Neural cell (in vitro differentiated cells): Measurements from ENCODE around the gene DAP3. TPM values are rescaled to one million over a fixed set of nuclear protein-coding genes. Genes with fewer than 3 reads are reported as not detected.
A peak's percentile ranks its signal among the peaks of the same experiment; 100 is the strongest.
"Not testable (repeated sequence)": the region's sequence is repeated elsewhere in the genome, so short reads cannot be mapped to it uniquely, and the experiment has no call there.

Source experiments
- H2AFZ ChIP-seq: fragments of 200-600, 300-800 bp; sonication (generic), shearing (Covaris generic); 2 replicates; pipeline ENCODE4 v1.6.0; 2014; ENCODE audit warnings: low read depth, mild to moderate bottlenecking, antibody characterized with exemption, low read length, moderate library complexity
- H3F3A ChIP-seq: fragments of 200-600 bp; shearing (Covaris generic); 2 replicates; pipeline ENCODE4 v1.6.1; 2016; ENCODE audit warnings: mild to moderate bottlenecking, moderate library complexity, mixed read lengths, antibody characterized with exemption, low read length; ENCODE audit not compliant: insufficient read depth, poor library complexity, severe bottlenecking
- H3K27ac ChIP-seq: fragments of 200-600, 300-800 bp; sonication (generic), shearing (Covaris generic); 2 replicates; pipeline ENCODE4 v1.5.1; 2014; ENCODE audit warnings: mild to moderate bottlenecking, low read length, moderate library complexity
- H3K27me3 ChIP-seq: fragments of 300-800, 200-600 bp; sonication (generic), shearing (Covaris generic); 2 replicates; pipeline ENCODE4 v1.6.0; 2014; ENCODE audit warnings: mild to moderate bottlenecking, low read depth, low read length, moderate library complexity; ENCODE audit not compliant: insufficient read depth
- H3K36me3 ChIP-seq: fragments of 300-800, 200-600 bp; sonication (generic), shearing (Covaris generic); 2 replicates; pipeline ENCODE4 v1.5.1; 2014; ENCODE audit warnings: mild to moderate bottlenecking, antibody characterized with exemption, low read length, moderate library complexity; ENCODE audit not compliant: insufficient read depth
- H3K4me2 ChIP-seq: fragments of 300-800, 200-600 bp; sonication (generic), shearing (Covaris generic); 2 replicates; pipeline ENCODE4 v1.6.0; 2014; ENCODE audit warnings: mild to moderate bottlenecking, low read length
- H3K4me3 ChIP-seq: fragments of 300-800, 200-600 bp; sonication (generic), shearing (Covaris generic); 2 replicates; pipeline ENCODE4 v1.5.1; 2014; ENCODE audit warnings: mild to moderate bottlenecking, low read length, moderate library complexity
- H3K79me2 ChIP-seq: fragments of 200-600 bp; shearing (Covaris generic); replicated peaks from 2 replicates; pipeline ENCODE4 v1.6.0; 2014; ENCODE audit warnings: mild to moderate bottlenecking, low read length, moderate library complexity; ENCODE audit not compliant: insufficient read depth
- H3K9ac ChIP-seq: fragments of 300-800, 200-600 bp; sonication (generic), shearing (Covaris generic); 2 replicates; pipeline ENCODE4 v1.6.1; 2016; ENCODE audit warnings: mild to moderate bottlenecking, low read length, mixed read lengths
- H3K9me2 ChIP-seq: fragments of 200-600 bp; shearing (Covaris generic); 2 replicates; pipeline ENCODE4 v1.6.1; 2016; ENCODE audit warnings: mild to moderate bottlenecking, low read length, mixed read lengths; ENCODE audit not compliant: insufficient read depth
- H3K9me3 ChIP-seq: fragments of 200-600, 300-800 bp; sonication (generic), shearing (Covaris generic); 2 replicates; pipeline ENCODE4 v1.6.1; 2016; ENCODE audit warnings: mild to moderate bottlenecking, mixed run types, low read length, moderate library complexity, mixed read lengths
- H4K20me1 ChIP-seq: fragments of 200-600 bp; shearing (Covaris generic); 2 replicates; pipeline ENCODE4 v1.6.1; 2016; ENCODE audit warnings: mild to moderate bottlenecking, mixed run types; ENCODE audit not compliant: insufficient read depth
- CTCF ChIP-seq: fragments of 450-650 bp; IDR thresholded peaks from 2 replicates; pipeline ENCODE4 v1.5.1; 2014; ENCODE audit warnings: antibody characterized with exemption, mild to moderate bottlenecking, moderate library complexity; ENCODE audit not compliant: poor library complexity, severe bottlenecking
- EP300 ChIP-seq: fragments of 450-650 bp; conservative IDR thresholded peaks from 2 replicates; pipeline ENCODE4 v1.6.1; 2014; ENCODE audit warnings: antibody characterized with exemption, mild to moderate bottlenecking, moderate library complexity; ENCODE audit not compliant: poor library complexity, severe bottlenecking
- EZH2 ChIP-seq: fragments of 200-600, 300-800 bp; shearing (Covaris generic), sonication (generic); IDR thresholded peaks from 2 replicates; pipeline ENCODE4 v1.6.1; 2014; ENCODE audit warnings: antibody characterized with exemption, low read length, borderline replicate concordance, mild to moderate bottlenecking; ENCODE audit not compliant: insufficient read depth, poor library complexity, severe bottlenecking
- RAD21 ChIP-seq: fragments of 450-650 bp; conservative IDR thresholded peaks from 2 replicates; pipeline ENCODE4 v1.6.1; 2014; ENCODE audit warnings: antibody characterized with exemption, mild to moderate bottlenecking, moderate library complexity
- SMC3 ChIP-seq: fragments of 450-650 bp; conservative IDR thresholded peaks from 2 replicates; pipeline ENCODE4 v1.6.1; 2014; ENCODE audit warnings: antibody characterized with exemption, mild to moderate bottlenecking, moderate library complexity; ENCODE audit not compliant: poor library complexity
- TAF1 ChIP-seq: IDR thresholded peaks from 2 replicates; pipeline ENCODE4 v1.6.1; 2012; ENCODE audit warnings: low read depth
- polyA plus RNA-seq: library from polyadenylated mRNA; depleted of rRNA; stranded (reverse); fragments of >200 nt; gene quantifications from 2 replicates; pipeline ENCODE4 v1.2.3, GENCODE V29; 2014
- TF ChIP-seq, protein P1 (sequence below): IDR thresholded peaks from 2 replicates; pipeline ENCODE4 v1.6.1; 2012; ENCODE audit warnings: borderline replicate concordance

The DAP3 gene
- polyA plus RNA-seq, 1 donor from 2014 or later = 180 TPM

GRCh38 chr1:155680531-155680930 is 8.4 kb upstream of the DAP3 start:
- no peaks in the 10 kb centered on the region for H3K9me2 ChIP-seq
- H3K79me2 ChIP-seq = peaks cover 60% of the 10 kb centered on the region
- no peaks in the 10 kb centered on the region for H3K36me3 ChIP-seq
- H3K9me3 ChIP-seq = no peaks in the 10 kb centered on the region
- H2AFZ ChIP-seq = no peak overlapping the region
- TF ChIP-seq EZH2 (no peak), SMC3 (no peak)
- TF ChIP-seq, protein P1, sequence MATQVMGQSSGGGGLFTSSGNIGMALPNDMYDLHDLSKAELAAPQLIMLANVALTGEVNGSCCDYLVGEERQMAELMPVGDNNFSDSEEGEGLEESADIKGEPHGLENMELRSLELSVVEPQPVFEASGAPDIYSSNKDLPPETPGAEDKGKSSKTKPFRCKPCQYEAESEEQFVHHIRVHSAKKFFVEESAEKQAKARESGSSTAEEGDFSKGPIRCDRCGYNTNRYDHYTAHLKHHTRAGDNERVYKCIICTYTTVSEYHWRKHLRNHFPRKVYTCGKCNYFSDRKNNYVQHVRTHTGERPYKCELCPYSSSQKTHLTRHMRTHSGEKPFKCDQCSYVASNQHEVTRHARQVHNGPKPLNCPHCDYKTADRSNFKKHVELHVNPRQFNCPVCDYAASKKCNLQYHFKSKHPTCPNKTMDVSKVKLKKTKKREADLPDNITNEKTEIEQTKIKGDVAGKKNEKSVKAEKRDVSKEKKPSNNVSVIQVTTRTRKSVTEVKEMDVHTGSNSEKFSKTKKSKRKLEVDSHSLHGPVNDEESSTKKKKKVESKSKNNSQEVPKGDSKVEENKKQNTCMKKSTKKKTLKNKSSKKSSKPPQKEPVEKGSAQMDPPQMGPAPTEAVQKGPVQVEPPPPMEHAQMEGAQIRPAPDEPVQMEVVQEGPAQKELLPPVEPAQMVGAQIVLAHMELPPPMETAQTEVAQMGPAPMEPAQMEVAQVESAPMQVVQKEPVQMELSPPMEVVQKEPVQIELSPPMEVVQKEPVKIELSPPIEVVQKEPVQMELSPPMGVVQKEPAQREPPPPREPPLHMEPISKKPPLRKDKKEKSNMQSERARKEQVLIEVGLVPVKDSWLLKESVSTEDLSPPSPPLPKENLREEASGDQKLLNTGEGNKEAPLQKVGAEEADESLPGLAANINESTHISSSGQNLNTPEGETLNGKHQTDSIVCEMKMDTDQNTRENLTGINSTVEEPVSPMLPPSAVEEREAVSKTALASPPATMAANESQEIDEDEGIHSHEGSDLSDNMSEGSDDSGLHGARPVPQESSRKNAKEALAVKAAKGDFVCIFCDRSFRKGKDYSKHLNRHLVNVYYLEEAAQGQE = no peak
- H3K4me3 ChIP-seq = no peak overlapping the region
- H3K27me3 ChIP-seq = no peaks in the 10 kb centered on the region
- H4K20me1 ChIP-seq = no peaks in the 10 kb centered on the region
- H3K27ac ChIP-seq = no peak overlapping the region
- H3F3A ChIP-seq = no peaks in the 10 kb centered on the region
- no peak overlapping the region for H3K4me2 ChIP-seq
- H3K9ac ChIP-seq = no peak overlapping the region

GRCh38 chr1:155681776-155682175 is 7.1 kb upstream of the DAP3 start:
- H3K9me3 ChIP-seq = no peaks in the 10 kb centered on the region
- TF ChIP-seq EP300 (no peak), TAF1 (no peak), SMC3 (no peak), RAD21 (no peak), CTCF (no peak), EZH2 (no peak)
- TF ChIP-seq, protein P1 = no peak
- H3K36me3 ChIP-seq = no peaks in the 10 kb centered on the region
- H3K4me3 ChIP-seq = no peak overlapping the region
- H3K27me3 ChIP-seq = no peaks in the 10 kb centered on the region
- H3F3A ChIP-seq = no peaks in the 10 kb centered on the region
- no peaks in the 10 kb centered on the region for H3K9me2 ChIP-seq
- no peak overlapping the region for H3K4me2 ChIP-seq
- peaks cover 70% of the 10 kb centered on the region for H3K79me2 ChIP-seq
- H3K9ac ChIP-seq = no peak overlapping the region
- H4K20me1 ChIP-seq = no peaks in the 10 kb centered on the region
- no peak overlapping the region for H3K27ac ChIP-seq
- no peak overlapping the region for H2AFZ ChIP-seq

DNA sequence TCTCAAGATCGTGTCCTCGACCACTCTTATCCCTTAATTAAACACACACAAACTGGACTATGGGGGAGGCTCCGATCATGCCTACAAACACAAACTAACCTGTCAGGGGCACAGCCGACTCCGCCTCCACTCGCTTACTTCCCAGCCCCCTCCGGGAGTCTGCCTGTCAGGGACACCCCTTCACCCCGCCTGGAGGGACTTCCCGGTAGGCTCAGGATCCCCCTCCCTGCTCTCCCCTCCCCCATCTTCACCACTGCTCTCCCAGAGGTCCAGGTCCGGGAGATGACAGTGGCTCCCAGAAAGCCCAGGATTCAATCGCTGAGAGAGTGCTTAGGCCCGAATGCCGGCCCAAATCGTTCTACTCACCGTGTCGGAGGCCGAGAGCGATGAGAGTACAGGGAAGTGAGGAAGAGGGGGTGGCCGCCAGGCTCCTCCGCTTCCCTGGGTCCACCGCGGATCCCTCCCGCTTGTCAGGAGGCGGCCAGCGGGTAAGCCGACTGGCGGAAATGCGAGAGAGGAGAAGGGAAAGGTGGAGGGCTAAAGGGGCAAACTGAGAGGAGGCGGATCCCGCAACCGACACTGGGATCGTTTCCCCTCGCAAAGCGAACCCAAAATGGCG is 1.1 kb upstream of the DAP3 start:
- H3F3A ChIP-seq, H3K36me3 ChIP-seq, H4K20me1 ChIP-seq, H3K4me2 ChIP-seq, H3K9me2 ChIP-seq, H3K27me3 ChIP-seq, H3K9me3 ChIP-seq: not testable (repeated sequence)
- peak overlapping the region; percentile 98 for H3K9ac ChIP-seq
- H3K27ac ChIP-seq = peak overlapping the region; percentile 97
- H2AFZ ChIP-seq = peak overlapping the region; percentile 92
- H3K4me3 ChIP-seq = peak overlapping the region; percentile 95
- peaks cover 63% of the 10 kb centered on the region for H3K79me2 ChIP-seq
